Naive thymus-derived CD8-positive, alpha-beta T cell (primary cell): Measurements from ENCODE around the gene ZNF738. TPM values are rescaled to one million over a fixed set of nuclear protein-coding genes. Genes with fewer than 3 reads are reported as not detected.
"Not testable (repeated sequence)": the region's sequence is repeated elsewhere in the genome, so short reads cannot be mapped to it uniquely, and the experiment has no call there.

Source experiments
- ATAC-seq, 2 donors: fragments of 150-1000 bp; cut with Tn5 transposase in 1 of 2; sonication (Bioruptor Pico), chemical (Tn5 transposase) in 1 of 2; 1 replicate in 1 of 2; 2 replicates in 1 of 2; pipeline ENCODE4 v1.10.0; 2021; ENCODE audit warnings: mild to moderate bottlenecking in 2 of 2, moderate library complexity in 2 of 2
- POLR2A ChIA-PET: fragments of 350-600 bp; sonication (Branson Sonifier 250); formaldehyde crosslinking; loops from one replicate; lab custom pipeline; 2021; ENCODE audit warnings: antibody characterized with exemption; lab: Charles Lee
- DNase-seq, 10 donors: peaks; one replicate each; pipeline versions ENCODE4 v3.0.0 to v3.0.0-alpha.2; 2020 to 2022
- H3K27ac Mint-ChIP-seq, 10 donors: one replicate each; pipeline ENCODE4 v1.8.0; 2020 to 2022; ENCODE audit warnings: mild to moderate bottlenecking in 10 of 10, mixed read lengths in 10 of 10, moderate library complexity in 4 of 10, inconsistent platforms in 1 of 10
- H3K27me3 Mint-ChIP-seq, 5 donors: one replicate each; pipeline ENCODE4 v1.8.0; 2021 to 2022; ENCODE audit warnings: mixed read lengths in 5 of 5
- H3K36me3 Mint-ChIP-seq, 3 donors: one replicate each; pipeline ENCODE4 v1.8.0; 2020 to 2022; ENCODE audit warnings: mixed read lengths in 3 of 3, mild to moderate bottlenecking in 2 of 3, inconsistent platforms in 1 of 3
- H3K4me1 Mint-ChIP-seq, 4 donors: one replicate each; pipeline ENCODE4 v1.8.0; 2021 to 2022; ENCODE audit warnings: mixed read lengths in 4 of 4
- H3K4me3 Mint-ChIP-seq, 10 donors: one replicate each; pipeline ENCODE4 v1.8.0; 2020 to 2022; ENCODE audit warnings: mild to moderate bottlenecking in 10 of 10, mixed read lengths in 10 of 10, moderate library complexity in 6 of 10, inconsistent platforms in 1 of 10
- H3K9me3 Mint-ChIP-seq, 9 donors: one replicate each; pipeline ENCODE4 v1.8.0; 2020 to 2022; ENCODE audit warnings: mixed read lengths in 9 of 9, mild to moderate bottlenecking in 3 of 9, inconsistent platforms in 1 of 9, moderate library complexity in 1 of 9
- polyA plus RNA-seq, 3 donors: library from polyadenylated mRNA; unstranded; fragments of 300-500 nt; fragmentation: Illumina TruSeq; gene quantifications; one replicate each; pipeline ENCODE4 v1.2.3, GENCODE V29; 2021
- total RNA-seq, 8 experiments: library from RNA in 2 of 8; stranded (reverse) in 2 of 8; gene quantifications; one replicate each; pipeline ENCODE4 v1.2.3 and lab custom pipeline; 2021 to 2026

Gene ZNF738
- total and polyA plus RNA-seq, 5 experiments from 2014 or later = 3.9 to 12.4 (median 4.1) TPM

GRCh38 chr19:21335721-21336120, 23.1 kb upstream of the ZNF738 start:
- ATAC-seq (no peak), DNase-seq (no peak)
- no peak overlapping the region for H3K4me3 Mint-ChIP-seq
- POLR2A ChIA-PET = no interaction called here
- H3K27ac Mint-ChIP-seq = no peak overlapping the region
- peaks cover 0 to 1% (median under 1%) of the 10 kb centered on the region in 4 donors for H3K4me1 Mint-ChIP-seq
- H3K36me3 Mint-ChIP-seq = peaks cover 0 to 38% (median 32%) of the 10 kb centered on the region in 3 donors
- H3K9me3 Mint-ChIP-seq = peaks cover 0 to 68% (median 30%) of the 10 kb centered on the region in 9 donors
- no peaks in the 10 kb centered on the region for H3K27me3 Mint-ChIP-seq

DNA sequence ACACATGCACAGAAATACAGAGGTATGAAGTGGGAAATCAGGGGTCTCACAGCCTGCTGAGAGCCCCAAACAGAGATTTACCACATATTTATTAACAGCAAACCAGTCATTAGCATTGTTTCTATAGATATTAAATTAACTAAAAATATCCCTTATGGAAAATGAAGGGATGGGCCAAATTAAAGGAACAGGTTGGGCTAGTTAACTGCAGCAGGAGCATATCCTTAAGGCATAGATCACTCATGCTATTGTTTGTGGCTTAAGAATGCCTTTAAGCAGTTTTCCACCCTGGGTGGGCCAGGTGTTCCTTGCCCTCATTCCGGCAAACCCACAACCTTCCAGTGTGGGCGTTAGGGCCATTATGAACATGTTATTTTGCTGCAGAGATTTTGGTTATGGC, 14.0 kb upstream of the ZNF738 start:
- H3K27me3 Mint-ChIP-seq, DNase-seq, H3K4me3 Mint-ChIP-seq, H3K27ac Mint-ChIP-seq, ATAC-seq, H3K4me1 Mint-ChIP-seq, POLR2A ChIA-PET: not testable (repeated sequence)
- peaks cover 9 to 68% (median 27%) of the 10 kb centered on the region in 9 donors for H3K9me3 Mint-ChIP-seq
- H3K36me3 Mint-ChIP-seq = peaks cover 0 to 32% (median 29%) of the 10 kb centered on the region in 3 donors

DNA sequence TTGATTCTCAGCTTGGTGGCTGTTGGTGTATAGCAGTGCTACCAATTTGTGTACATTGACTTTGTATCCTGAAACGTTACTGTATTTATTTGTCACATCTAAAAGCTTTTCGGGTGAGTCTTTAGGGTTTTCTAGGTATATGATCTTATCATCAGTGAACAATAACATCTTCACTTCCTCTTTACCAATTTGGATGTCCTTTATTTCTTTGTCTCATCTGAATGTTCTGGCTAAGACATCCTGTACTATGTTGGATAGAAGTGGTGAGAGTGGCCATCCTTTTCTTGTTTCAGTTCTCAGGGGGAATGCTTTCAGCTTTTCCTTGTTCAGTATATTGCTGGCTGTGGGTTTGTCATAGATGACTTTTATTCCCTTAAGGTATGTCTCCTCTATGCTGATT, 6.0 kb upstream of the ZNF738 start:
- Mint-ChIP-seq H3K27ac (peak overlapping the region in 2 of 10 donors; percentile 8 to 15), H3K36me3 (peaks cover 0 to 19% (median 14%) of the 10 kb centered on the region in 3 donors), H3K9me3 (peaks cover 9 to 30% (median 21%) of the 10 kb centered on the region in 9 donors), H3K4me3 (no peak overlapping the region), H3K4me1 (peaks cover 2 to 11% (median 4%) of the 10 kb centered on the region in 4 donors), H3K27me3 (no peaks in the 10 kb centered on the region)
- ATAC-seq (no peak), DNase-seq (no peak)
- POLR2A ChIA-PET = interaction anchor here (0.7 kb wide), 1 partner anchor 22 kb away, joined by 8 read pairs; no protein-coding TSS in a partner anchor

- peaks cover 3 to 31% (median 22%) of the 10 kb centered on the region in 4 donors for H3K4me1 Mint-ChIP-seq
- ATAC-seq = no peak
- no peaks in the 10 kb centered on the region for H3K27me3 Mint-ChIP-seq
- peaks cover 0 to 41% (median 6%) of the 10 kb centered on the region in 9 donors for H3K9me3 Mint-ChIP-seq
- POLR2A ChIA-PET = interaction anchor here (0.6 kb wide), 1 partner anchor 32 kb away, joined by 4 read pairs; no protein-coding TSS in a partner anchor
- peaks cover 20 to 45% (median 44%) of the 10 kb centered on the region in 3 donors for H3K36me3 Mint-ChIP-seq
- no peak overlapping the region for H3K27ac Mint-ChIP-seq
- DNase-seq = no peak
- H3K4me3 Mint-ChIP-seq = peak overlapping the region in 1 of 10 donors; percentile 4
These were observed 3.5 kb downstream of the ZNF738 start for GRCh38 chr19:21362291-21362690.

GRCh38 chr19:21383980-21384582, 25.3 kb downstream of the ZNF738 start:
- H3K27me3 Mint-ChIP-seq = no peaks in the 10 kb centered on the region
- no peaks in the 10 kb centered on the region for H3K4me1 Mint-ChIP-seq
- H3K27ac Mint-ChIP-seq = no peak overlapping the region

GRCh38 chr19:21396121-21396520, 37.3 kb downstream of the ZNF738 start:
- Mint-ChIP-seq H3K27me3 (peaks cover 0 to 2% (median 0%) of the 10 kb centered on the region in 5 donors), H3K4me3 (peak overlapping the region in 4 of 10 donors; percentile 14 to 44 (median 21)), H3K27ac (peak overlapping the region in 2 of 10 donors; percentile 60 to 73), H3K9me3 (peaks cover 5 to 59% (median 22%) of the 10 kb centered on the region in 9 donors), H3K4me1 (peaks cover 8 to 42% (median 37%) of the 10 kb centered on the region in 4 donors), H3K36me3 (peaks cover 24 to 38% (median 36%) of the 10 kb centered on the region in 3 donors)
- DNase-seq (no peak), ATAC-seq (no peak)
- POLR2A ChIA-PET = interaction anchor here (0.9 to 2.3 kb wide), 12 partner anchors 37 to 656 kb away, joined by 3 to 41 read pairs (median 6); partner anchors contain the start of genes ZNF100, ZNF257, ZNF429 and ZNF43

More at GRCh38 chr19:21383980-21384582, 25.3 kb downstream of the ZNF738 start:
- DNase-seq = no peak
- POLR2A ChIA-PET = interaction anchor here (1.1 kb wide), 1 partner anchor 13 kb away, joined by 3 read pairs; the partner anchor contains the start of gene ZNF493
- no peak overlapping the region for H3K4me3 Mint-ChIP-seq
- H3K9me3 Mint-ChIP-seq = peaks cover 8 to 95% (median 54%) of the 10 kb centered on the region in 9 donors
- ATAC-seq = no peak
- peaks cover 45 to 69% (median 52%) of the 10 kb centered on the region in 3 donors for H3K36me3 Mint-ChIP-seq

GRCh38 chr19:21396893-21397572, 38.2 kb downstream of the ZNF738 start, which contains the start of gene ZNF493:
ZNF493 (plus strand) TSS chr19:21397133; CDS start chr19:21397238, 105 bp downstream.
- H3K9me3 Mint-ChIP-seq = peaks cover 5 to 56% (median 15%) of the 10 kb centered on the region in 9 donors
- H3K27me3 Mint-ChIP-seq = peaks cover 0 to 2% (median 0%) of the 10 kb centered on the region in 5 donors
- peak; percentile 73 to 96 (median 92) for DNase-seq
- H3K36me3 Mint-ChIP-seq = peaks cover 31 to 36% (median 33%) of the 10 kb centered on the region in 3 donors
- peak within 1 kb of the TSS; percentile 87 to 99 (median 98) for H3K4me3 Mint-ChIP-seq
- ATAC-seq = peak; percentile 99
- POLR2A ChIA-PET = interaction anchor here (0.5 to 2.3 kb wide), 18 partner anchors 12 to 1998 kb away, joined by 3 to 41 read pairs (median 5); partner anchors contain the start of genes ZNF100, ZNF257, ZNF429 and ZNF43
- peak within 1 kb of the TSS; percentile 86 to 97 (median 94) for H3K27ac Mint-ChIP-seq
- peaks cover 8 to 42% (median 38%) of the 10 kb centered on the region in 4 donors for H3K4me1 Mint-ChIP-seq

DNA sequence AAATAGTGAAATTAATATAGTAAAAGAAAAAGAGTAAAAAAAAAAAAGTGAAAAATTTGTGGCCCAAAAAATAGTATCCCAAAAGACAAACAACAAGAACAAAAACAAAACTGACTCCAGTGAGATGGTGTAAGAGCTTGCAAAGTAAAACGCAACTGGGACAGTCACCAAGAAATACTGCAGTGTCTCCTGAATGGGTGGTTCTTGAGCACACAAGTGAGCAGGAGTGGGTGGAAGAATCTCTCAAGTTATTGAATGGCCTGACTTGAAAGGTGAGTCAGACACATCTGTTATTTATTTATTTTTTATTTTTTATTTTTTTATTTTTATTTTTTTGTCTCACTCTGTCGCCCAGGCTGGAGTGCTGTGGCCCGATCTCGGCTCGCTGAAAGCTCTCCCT, 40.1 kb downstream of the ZNF738 start:
- Mint-ChIP-seq H3K27ac (peak overlapping the region in 2 of 10 donors; percentile 4 to 43), H3K9me3 (peaks cover 0 to 59% (median 16%) of the 10 kb centered on the region in 9 donors), H3K36me3 (peaks cover 35 to 49% (median 44%) of the 10 kb centered on the region in 3 donors), H3K27me3 (no peaks in the 10 kb centered on the region), H3K4me1 (peaks cover 8 to 59% (median 53%) of the 10 kb centered on the region in 4 donors), H3K4me3 (peak overlapping the region in 8 of 10 donors; percentile 26 to 99 (median 56))
- DNase-seq (no peak), ATAC-seq (no peak)
- POLR2A ChIA-PET = no interaction called here

DNA sequence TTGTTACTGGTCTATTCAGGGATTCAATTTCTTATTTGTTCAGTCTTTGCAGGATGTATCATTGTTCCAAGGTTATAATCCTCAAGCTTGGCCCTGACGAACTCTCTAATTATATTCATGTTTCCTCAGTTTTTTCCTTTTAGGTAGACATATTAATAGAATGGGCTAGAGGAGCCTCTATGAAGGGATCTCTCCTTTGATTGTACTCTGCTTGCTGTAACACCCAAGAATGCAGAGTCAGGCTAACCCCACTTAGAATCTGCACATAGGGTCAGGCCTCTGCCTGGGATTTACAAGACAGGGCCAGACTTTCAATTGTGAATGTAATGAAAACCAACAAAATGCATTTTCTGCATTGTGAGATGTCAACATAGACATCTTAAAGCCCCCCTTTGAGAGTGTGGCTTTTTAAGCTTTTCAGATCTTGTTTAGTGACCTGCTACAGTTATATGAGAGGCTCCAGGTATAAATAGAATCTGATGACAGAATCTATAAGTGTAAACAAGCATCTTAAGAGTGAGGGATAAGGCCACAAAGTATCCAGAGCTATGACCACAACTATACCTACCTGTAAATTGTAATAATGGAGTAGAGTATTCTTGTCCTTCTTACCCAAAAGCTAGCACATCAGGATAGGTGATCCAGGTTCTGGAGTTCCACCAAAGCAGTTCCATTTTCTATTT, 43.6 kb downstream of the ZNF738 start:
- ATAC-seq (no peak), DNase-seq (no peak)
- H3K27me3 Mint-ChIP-seq = no peaks in the 10 kb centered on the region
- H3K4me1 Mint-ChIP-seq = peaks cover 5 to 51% (median 46%) of the 10 kb centered on the region in 4 donors
- peaks cover 0 to 73% (median 20%) of the 10 kb centered on the region in 9 donors for H3K9me3 Mint-ChIP-seq
- H3K4me3 Mint-ChIP-seq = peak overlapping the region in 1 of 10 donors; percentile 22
- H3K27ac Mint-ChIP-seq = peak overlapping the region in 1 of 10 donors; percentile 6
- POLR2A ChIA-PET = no interaction called here
- peaks cover 52 to 75% (median 72%) of the 10 kb centered on the region in 3 donors for H3K36me3 Mint-ChIP-seq

GRCh38 chr19:21410166-21410565, 51.4 kb downstream of the ZNF738 start:
- POLR2A ChIA-PET = interaction anchor here (1.2 kb wide), 1 partner anchor 13 kb away, joined by 4 read pairs; the partner anchor contains the start of gene ZNF493
- Mint-ChIP-seq H3K9me3 (peaks cover 0 to 89% (median 37%) of the 10 kb centered on the region in 9 donors), H3K4me3 (no peak overlapping the region), H3K4me1 (no peaks in the 10 kb centered on the region), H3K27ac (no peak overlapping the region), H3K36me3 (peaks cover 63 to 88% (median 86%) of the 10 kb centered on the region in 3 donors), H3K27me3 (no peaks in the 10 kb centered on the region)
- DNase-seq (no peak), ATAC-seq (no peak)

DNA sequence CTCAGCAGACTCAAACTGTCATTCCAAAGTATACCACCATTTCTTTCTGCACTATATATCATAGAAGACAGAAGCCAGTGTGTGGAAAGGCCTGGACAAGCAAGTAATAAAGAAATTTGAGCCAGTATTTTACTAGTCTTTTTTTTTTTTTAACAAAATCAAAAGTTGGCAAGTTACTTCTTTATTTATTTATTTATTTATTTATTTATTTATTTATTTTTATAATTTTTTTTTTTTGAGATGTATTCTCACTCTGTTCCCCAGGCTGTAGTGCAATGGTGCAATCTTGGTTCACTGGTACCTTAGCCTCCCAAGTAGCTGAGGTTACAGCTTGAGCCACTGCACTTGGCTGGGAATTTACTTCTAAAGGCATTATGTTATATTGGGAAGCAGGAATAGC, 63.4 kb downstream of the ZNF738 start:
- POLR2A ChIA-PET = no interaction called here
- DNase-seq = no peak
- Mint-ChIP-seq H3K4me1 (peaks cover 0 to 3% (median 0%) of the 10 kb centered on the region in 4 donors), H3K9me3 (peaks cover 20 to 100% (median 51%) of the 10 kb centered on the region in 9 donors), H3K27ac (no peak overlapping the region), H3K27me3 (no peaks in the 10 kb centered on the region), H3K36me3 (peaks cover 50 to 71% (median 70%) of the 10 kb centered on the region in 3 donors), H3K4me3 (no peak overlapping the region)
- ATAC-seq = no peak
